ENCODE data around the gene AGRP.

AGRP gene

DNA sequence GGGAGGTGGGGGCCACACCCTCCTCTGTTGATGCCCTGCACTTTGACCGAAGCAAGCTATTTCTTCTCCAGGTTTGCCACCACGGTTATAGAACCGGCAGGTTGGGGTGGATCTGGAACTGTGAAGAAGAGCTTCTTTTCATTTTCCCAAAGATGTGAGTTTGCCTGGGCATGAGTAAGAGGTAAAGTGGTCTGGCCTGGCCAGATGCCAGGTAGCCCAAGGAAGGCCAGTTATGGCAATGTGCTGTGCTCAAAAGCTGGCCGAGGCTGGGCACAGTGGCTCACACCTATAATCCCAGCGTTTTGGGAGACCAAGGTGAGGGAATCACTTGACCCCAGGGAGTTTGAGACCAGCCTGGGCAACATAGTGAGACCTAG, 21.1 kb downstream of the AGRP start:
- Histone ChIP-seq H4K20me1 (peaks cover 99 to 100% (median 100%) of the 10 kb centered on the region in 11 experiments), H3K4me3 (no peak overlapping the region)

DNA sequence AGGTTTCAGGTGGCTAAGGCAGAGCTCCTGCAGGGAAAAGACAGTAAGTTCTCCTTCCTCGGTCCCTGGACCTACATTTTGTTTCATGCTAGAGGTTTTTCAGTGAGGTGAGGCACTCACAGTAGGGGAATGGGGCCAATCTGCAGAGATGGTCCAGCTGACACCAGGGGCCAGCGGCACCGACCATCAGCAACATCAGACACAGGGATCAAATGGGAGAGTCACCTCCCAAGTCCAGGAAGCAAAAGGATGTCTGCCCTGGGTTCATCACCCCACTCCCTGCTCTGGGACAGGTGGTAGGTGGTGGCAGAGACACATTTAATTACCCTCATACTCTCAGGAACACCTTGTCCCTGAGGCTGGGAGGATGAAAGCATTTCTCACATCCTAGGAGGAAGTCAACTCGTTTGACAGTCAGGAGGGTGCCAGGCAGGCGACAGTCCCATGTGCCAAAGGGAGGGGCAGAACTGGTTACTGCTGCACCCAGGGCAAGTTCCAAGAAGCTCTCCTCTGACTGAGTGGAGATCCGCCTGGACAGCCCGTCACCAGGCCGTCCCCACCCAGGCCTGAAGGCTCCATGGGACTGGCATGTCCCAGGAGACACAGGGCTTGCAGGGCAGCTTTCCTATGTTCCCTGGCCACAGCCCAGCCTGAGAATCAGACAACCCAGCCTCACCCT, 21.6 kb downstream of the AGRP start:
- H4K20me1 ChIP-seq: peaks cover 99 to 100% (median 100%) of the 10 kb centered on the region in 11 experiments
- H3K36me3 ChIP-seq: peaks cover 5 to 99% (median 84%) of the 10 kb centered on the region in 11 experiments; a peak in 20 of 22 replicates
- H3K27ac ChIP-seq: no peak overlapping the region
- no peaks in the 10 kb centered on the region for H3K9me3 ChIP-seq (replicated peaks in 1 of 11)
- no peaks in the 10 kb centered on the region for H3K27me3 ChIP-seq
- peak overlapping the region in 4 of 11 experiments; percentile 47 to 81 (median 71); a peak in 8 of 22 replicates for H3K4me2 ChIP-seq
- no peak for TF ChIP-seq Cebpa-rat (IDR thresholded peaks at IDR 0.05)
- H3K4me1 ChIP-seq: peaks cover 39 to 100% (median 86%) of the 10 kb centered on the region in 10 experiments
- peak overlapping the region in 4 of 11 experiments; percentile 20 to 62 (median 47); a peak in 3 of 22 replicates for H3K9ac ChIP-seq
- no peak overlapping the region for H3K4me3 ChIP-seq

More for the DNA sequence above, 21.1 kb downstream of the AGRP start:
- H3K4me2 ChIP-seq: peak overlapping the region in 4 of 11 experiments; percentile 28 to 81 (median 63); a peak in 7 of 22 replicates
- no peaks in the 10 kb centered on the region for H3K27me3 ChIP-seq
- no peaks in the 10 kb centered on the region for H3K9me3 ChIP-seq (replicated peaks in 1 of 11)
- H3K36me3 ChIP-seq: peaks cover 5 to 98% (median 79%) of the 10 kb centered on the region in 11 experiments; a peak in 20 of 22 replicates
- H3K27ac ChIP-seq: no peak overlapping the region
- H3K4me1 ChIP-seq: peaks cover 45 to 100% (median 86%) of the 10 kb centered on the region in 10 experiments
- H3K9ac ChIP-seq: peak overlapping the region in 4 of 11 experiments; percentile 20 to 62 (median 47); a peak in 5 of 22 replicates
- no peak for TF ChIP-seq Cebpa-rat (IDR thresholded peaks at IDR 0.05)

DNA sequence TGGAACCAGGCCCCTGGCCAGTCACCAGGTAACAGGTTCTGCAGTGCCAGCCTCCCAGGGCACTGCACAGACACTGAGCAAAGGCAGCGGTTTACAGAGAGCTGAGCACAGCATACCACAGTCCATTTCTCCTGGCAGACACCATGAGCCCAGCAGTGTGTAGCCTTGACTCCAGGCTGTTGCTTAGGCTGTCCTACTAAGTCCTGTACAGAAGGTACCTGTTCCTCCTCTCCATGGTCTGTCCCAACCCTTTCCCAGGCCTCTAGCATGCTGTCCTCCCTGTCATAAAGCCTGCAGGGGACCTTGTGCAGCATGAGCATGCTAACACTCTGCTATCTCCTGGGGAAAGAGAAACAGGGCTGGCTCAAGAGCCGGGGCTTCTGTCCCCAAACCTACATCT, 22.4 kb downstream of the AGRP start:
- no peak overlapping the region for H3K27ac ChIP-seq
- peaks cover 39 to 100% (median 85%) of the 10 kb centered on the region in 10 experiments for H3K4me1 ChIP-seq
- H3K9ac ChIP-seq: peak overlapping the region in 4 of 11 experiments; percentile 9 to 61 (median 38); a peak in 3 of 22 replicates
- H3K4me3 ChIP-seq: no peak overlapping the region
- peak overlapping the region in 5 of 11 experiments; percentile 47 to 81 (median 63); a peak in 10 of 22 replicates for H3K4me2 ChIP-seq
- H3K36me3 ChIP-seq: peaks cover 5 to 99% (median 92%) of the 10 kb centered on the region in 11 experiments; a peak in 20 of 22 replicates
- H3K9me3 ChIP-seq (replicated peaks in 1 of 11): no peaks in the 10 kb centered on the region
- H3K27me3 ChIP-seq: no peaks in the 10 kb centered on the region
- no peak for TF ChIP-seq Cebpa-rat (IDR thresholded peaks at IDR 0.05)
- H4K20me1 ChIP-seq: peaks cover 99 to 100% (median 100%) of the 10 kb centered on the region in 11 experiments

DNA sequence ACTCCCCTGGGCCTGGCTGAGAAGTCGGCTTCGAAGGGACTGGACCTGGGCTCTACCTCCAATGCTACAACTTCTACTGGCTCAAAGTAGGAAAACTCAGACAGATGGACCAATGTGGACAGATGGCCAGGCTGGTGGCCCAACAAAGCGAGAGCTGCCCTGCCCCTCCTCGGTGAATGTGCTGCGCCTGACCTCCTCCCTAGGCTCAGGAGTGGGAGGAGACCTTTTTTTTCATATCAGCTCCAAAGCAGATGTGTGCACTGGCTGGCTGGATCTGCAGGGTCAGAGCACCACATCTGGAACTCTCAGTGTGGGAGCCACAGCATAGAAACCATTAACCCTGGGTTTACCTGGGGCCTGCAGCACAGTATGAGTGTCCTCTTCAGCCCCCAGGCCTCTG, 23.2 kb downstream of the AGRP start:
- Histone ChIP-seq H3K27ac (peak overlapping the region in 2 of 11 experiments; percentile 21 to 52; a peak in 2 of 22 replicates), H3K4me2 (peak overlapping the region in 10 of 11 experiments; percentile 32 to 81 (median 50); a peak in 16 of 22 replicates), H3K27me3 (no peaks in the 10 kb centered on the region), H4K20me1 (peaks cover 100% of the 10 kb centered on the region in 11 experiments), H3K36me3 (peaks cover 5 to 100% (median 93%) of the 10 kb centered on the region in 11 experiments; a peak in 20 of 22 replicates), H3K9me3 (replicated peaks in 1 of 11) (no peaks in the 10 kb centered on the region), H3K4me3 (no peak overlapping the region), H3K4me1 (peaks cover 37 to 99% (median 81%) of the 10 kb centered on the region in 10 experiments), H3K9ac (peak overlapping the region in 6 of 11 experiments; percentile 0 to 61 (median 37); a peak in 5 of 22 replicates)
- TF ChIP-seq Cebpa-rat (IDR thresholded peaks at IDR 0.05): no peak

DNA sequence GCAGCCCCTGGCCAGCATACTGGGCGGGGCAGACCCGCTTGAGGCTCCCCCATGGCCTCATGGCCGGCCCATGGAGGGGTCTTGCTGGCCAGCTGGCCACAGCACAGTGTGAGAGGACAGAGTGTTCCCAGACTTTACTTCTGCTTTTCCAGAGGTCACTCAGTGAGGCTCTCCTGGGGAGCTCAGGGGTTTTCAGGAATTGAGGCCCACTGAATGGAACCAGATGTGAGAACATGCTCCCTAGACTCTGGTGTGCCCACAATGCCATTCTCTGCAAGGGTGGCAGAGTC, 23.5 kb downstream of the AGRP start:
- H3K4me2 ChIP-seq: peak overlapping the region; percentile 19 to 81 (median 50); a peak in 20 of 22 replicates

DNA sequence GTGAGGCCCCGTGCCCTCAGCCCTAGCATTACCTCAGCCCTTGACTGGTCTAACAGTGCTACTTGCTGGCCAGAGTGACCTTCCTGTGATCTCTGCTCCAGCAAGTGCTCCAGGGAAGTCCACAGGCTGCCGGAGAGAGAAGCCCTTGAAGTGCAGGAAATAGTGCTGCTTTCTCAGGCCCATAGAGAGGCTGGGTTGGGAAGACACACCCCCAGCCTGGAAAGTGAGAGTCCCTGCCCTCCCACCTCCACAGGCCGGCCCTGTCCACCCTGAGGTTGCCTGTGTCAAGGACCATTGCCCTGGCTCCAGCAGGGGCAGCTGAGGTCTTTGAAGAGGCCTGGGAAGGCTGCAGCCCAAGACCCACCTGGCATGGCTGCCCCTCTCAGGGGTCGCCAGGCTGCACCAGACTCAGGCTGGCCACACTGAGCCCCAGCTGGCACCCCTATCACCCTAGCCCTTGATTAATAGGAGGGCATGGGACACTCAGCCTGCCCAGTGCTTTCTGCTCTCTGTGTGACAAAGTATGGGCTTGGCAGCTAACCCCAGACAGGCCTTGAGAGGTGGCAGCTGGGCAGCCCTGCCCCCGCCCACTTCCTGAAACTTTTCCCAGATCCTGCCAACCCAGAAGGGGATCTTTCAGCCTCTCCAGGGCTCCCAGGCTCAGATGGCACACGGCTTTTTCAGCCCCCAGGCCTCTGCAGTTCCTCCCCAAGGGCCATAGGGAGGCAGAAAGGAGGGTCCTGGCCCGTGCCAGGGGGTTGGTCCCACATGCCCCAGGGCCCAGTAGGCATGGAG, 24.1 kb downstream of the AGRP start:
- peaks cover 33 to 97% (median 73%) of the 10 kb centered on the region in 10 experiments; a peak in 19 of 20 replicates for H3K4me1 ChIP-seq
- peak overlapping the region in 8 of 11 experiments; percentile 1 to 61 (median 25); a peak in 10 of 22 replicates for H3K9ac ChIP-seq
- peak overlapping the region; percentile 19 to 81 (median 50); a peak in 20 of 22 replicates for H3K4me2 ChIP-seq
- no peaks in the 10 kb centered on the region for H3K9me3 ChIP-seq (replicated peaks in 1 of 11)
- no peak for TF ChIP-seq Cebpa-rat (IDR thresholded peaks at IDR 0.05)
- H3K27me3 ChIP-seq: no peaks in the 10 kb centered on the region
- H3K27ac ChIP-seq: peak overlapping the region in 3 of 11 experiments; percentile 10 to 52 (median 21); a peak in 4 of 22 replicates
- H3K4me3 ChIP-seq: no peak overlapping the region
- peaks cover 5 to 100% (median 90%) of the 10 kb centered on the region in 11 experiments; a peak in 20 of 22 replicates for H3K36me3 ChIP-seq
- H4K20me1 ChIP-seq: peaks cover 100% of the 10 kb centered on the region in 11 experiments

More for the DNA sequence above, 23.5 kb downstream of the AGRP start:
- Histone ChIP-seq H3K27ac (peak overlapping the region in 3 of 11 experiments; percentile 10 to 52 (median 21); a peak in 2 of 22 replicates), H3K4me3 (no peak overlapping the region), H3K9ac (peak overlapping the region in 8 of 11 experiments; percentile 0 to 61 (median 25); a peak in 8 of 22 replicates), H3K36me3 (peaks cover 5 to 100% (median 90%) of the 10 kb centered on the region in 11 experiments; a peak in 20 of 22 replicates), H3K4me1 (peaks cover 37 to 99% (median 79%) of the 10 kb centered on the region in 10 experiments; a peak in 19 of 20 replicates), H3K27me3 (no peaks in the 10 kb centered on the region), H4K20me1 (peaks cover 100% of the 10 kb centered on the region in 11 experiments), H3K9me3 (replicated peaks in 1 of 11) (no peaks in the 10 kb centered on the region)
- TF ChIP-seq Cebpa-rat (IDR thresholded peaks at IDR 0.05): no peak

DNA sequence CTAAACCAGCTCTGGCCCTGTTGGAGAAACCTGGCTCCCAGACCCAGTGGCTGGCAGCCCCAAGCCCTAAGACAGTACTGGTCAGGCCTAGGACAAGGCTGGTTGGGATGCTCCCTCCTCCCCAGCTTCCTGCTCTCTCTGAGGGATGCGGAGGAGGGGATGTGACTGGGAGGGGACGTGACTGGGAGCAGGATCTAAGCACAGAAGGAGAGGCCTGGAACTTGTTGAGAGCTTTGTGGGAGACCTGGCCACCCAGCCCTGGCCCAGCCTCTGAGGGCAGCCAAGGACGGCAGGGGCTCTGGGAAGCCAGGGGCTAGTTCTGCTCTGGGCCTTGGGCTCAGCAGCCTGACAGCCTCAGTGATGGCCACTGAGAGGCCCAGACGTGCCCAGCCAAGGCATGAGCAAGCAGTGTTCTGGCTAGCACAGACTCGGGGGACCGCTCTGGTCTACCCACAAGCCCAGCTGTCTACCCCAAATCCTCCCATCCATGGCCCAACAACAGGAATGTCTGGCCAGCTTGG, 25.2 kb downstream of the AGRP start:
- no peak overlapping the region for H3K4me3 ChIP-seq
- H3K27me3 ChIP-seq: no peaks in the 10 kb centered on the region
- H3K4me1 ChIP-seq: peaks cover 33 to 86% (median 69%) of the 10 kb centered on the region in 10 experiments; a peak in 19 of 20 replicates
- H3K9ac ChIP-seq: peak overlapping the region in 8 of 11 experiments; percentile 5 to 61 (median 43); a peak in 13 of 22 replicates
- peak overlapping the region in 2 of 11 experiments; percentile 4 to 15; a peak in 2 of 22 replicates for H3K27ac ChIP-seq
- H3K36me3 ChIP-seq: peaks cover 9 to 100% (median 92%) of the 10 kb centered on the region in 11 experiments; a peak in 21 of 22 replicates
- TF ChIP-seq Cebpa-rat (IDR thresholded peaks at IDR 0.05): no peak
- H3K9me3 ChIP-seq (replicated peaks in 1 of 11): no peaks in the 10 kb centered on the region
- H3K4me2 ChIP-seq: peak overlapping the region in 4 of 11 experiments; percentile 17 to 81 (median 48); a peak in 5 of 22 replicates
- peaks cover 98 to 100% (median 100%) of the 10 kb centered on the region in 11 experiments for H4K20me1 ChIP-seq

DNA sequence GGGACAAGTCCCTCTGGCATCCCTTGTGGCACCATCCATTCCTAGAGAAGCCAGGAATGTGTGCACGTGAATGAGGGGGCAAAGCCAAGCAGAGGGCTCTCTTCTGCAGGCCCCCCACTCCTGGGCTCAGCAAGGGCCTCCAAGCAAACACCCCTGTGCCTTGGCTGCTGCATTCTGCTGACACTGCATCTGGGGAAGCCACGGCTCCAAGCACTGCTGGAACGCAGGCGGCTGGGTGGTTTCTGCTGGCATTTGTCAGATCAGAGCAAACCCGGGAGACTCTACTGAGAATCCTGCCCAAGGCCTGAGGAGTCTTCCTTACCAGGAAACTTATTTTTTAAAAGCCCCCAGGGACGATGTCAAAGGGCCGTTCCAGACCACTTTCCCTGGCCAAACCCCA, 25.7 kb downstream of the AGRP start:
- Histone ChIP-seq H3K9me3 (replicated peaks in 1 of 11) (no peaks in the 10 kb centered on the region), H3K27me3 (no peaks in the 10 kb centered on the region), H3K9ac (peak overlapping the region in 7 of 11 experiments; percentile 5 to 61 (median 52); a peak in 8 of 22 replicates), H3K36me3 (peaks cover 14 to 100% (median 92%) of the 10 kb centered on the region in 11 experiments; a peak in 21 of 22 replicates), H3K4me3 (no peak overlapping the region), H3K4me2 (peak overlapping the region in 3 of 11 experiments; percentile 17 to 81 (median 79); a peak in 4 of 22 replicates), H4K20me1 (peaks cover 98 to 100% (median 100%) of the 10 kb centered on the region in 11 experiments), H3K27ac (peak overlapping the region in 2 of 11 experiments; percentile 4 to 15; a peak in 2 of 22 replicates), H3K4me1 (peaks cover 33 to 80% (median 63%) of the 10 kb centered on the region in 10 experiments; a peak in 19 of 20 replicates)
- TF ChIP-seq Cebpa-rat (IDR thresholded peaks at IDR 0.05): no peak
